B cell (primary cell): ENCODE data around the gene PFKFB1. TPM values are rescaled to one million over a fixed set of nuclear protein-coding genes. Genes with fewer than 3 reads are reported as not detected.

Experiments
- ATAC-seq: fragments of 200-7000 bp; cut with Tn5 transposase; one replicate; pipeline ENCODE4 v1.10.0; 2021; ENCODE audit warnings: low read depth, mild to moderate bottlenecking, moderate number of reproducible peaks, moderate library complexity
- CTCF ChIA-PET: fragments of 350-600 bp; sonication (Branson Sonifier 250); formaldehyde crosslinking; loops from one replicate; lab custom pipeline; 2021; ENCODE audit warnings: antibody characterized with exemption, inconsistent platforms; lab: Charles Lee
- POLR2A ChIA-PET: fragments of 350-600 bp; sonication (Branson Sonifier 250); formaldehyde crosslinking; loops from one replicate; lab custom pipeline; 2021; ENCODE audit warnings: antibody characterized with exemption; lab: Charles Lee
- DNase-seq: peaks from one replicate; pipeline ENCODE4 v3.0.0; 2013
- H2AFZ ChIP-seq: 2 replicates; pipeline ENCODE4 v1.6.1; 2012; ENCODE audit warnings: mild to moderate bottlenecking, low read depth, low read length; ENCODE audit not compliant: insufficient read depth, poor library complexity, severe bottlenecking
- H3K27ac ChIP-seq, 2 donors: 1 replicate in 1 of 2; 2 replicates in 1 of 2; pipeline ENCODE4 v1.5.1; 2012 to 2013; ENCODE audit warnings: low read length in 2 of 2, mild to moderate bottlenecking in 2 of 2, moderate library complexity in 1 of 2
- H3K27me3 ChIP-seq, 4 experiments: fragments of 200-600 bp in 1 of 4; sonication (generic) in 1 of 4; replicated peaks in 1 of 4; 1 replicate in 2 of 4; 2 replicates in 2 of 4; pipeline versions ENCODE4 v1.6.1 to v1.7.0; 2013 to 2016; ENCODE audit warnings: low read length in 3 of 4, mild to moderate bottlenecking in 2 of 4, mixed read lengths in 1 of 4, moderate library complexity in 1 of 4; ENCODE audit not compliant: insufficient read depth in 4 of 4, control insufficient read depth in 3 of 4; ENCODE audit errors: control extremely low read depth in 1 of 4
- H3K36me3 ChIP-seq, 2 experiments: replicated peaks in 1 of 2; 1 replicate in 1 of 2; 2 replicates in 1 of 2; pipeline versions ENCODE4 v1.6.1 to v1.7.1; 2013; ENCODE audit warnings: low read length in 1 of 2; ENCODE audit not compliant: insufficient read depth in 2 of 2, control insufficient read depth in 1 of 2; ENCODE audit errors: control extremely low read depth in 1 of 2, extremely low read depth in 1 of 2
- H3K4me1 ChIP-seq, 2 donors: fragments of 200-600 bp in 1 of 2; sonication (generic) in 1 of 2; 1 replicate in 1 of 2; 2 replicates in 1 of 2; pipeline versions ENCODE4 v1.5.1 to v1.6.1; 2013 to 2017; ENCODE audit warnings: low read length in 2 of 2; ENCODE audit not compliant: control insufficient read depth in 2 of 2, insufficient read depth in 2 of 2
- H3K4me2 ChIP-seq: replicated peaks from 2 replicates; pipeline ENCODE3; 2012; ENCODE audit warnings: mild to moderate bottlenecking, low read depth, low read length; ENCODE audit not compliant: poor library complexity, severe bottlenecking
- H3K4me3 ChIP-seq, 5 experiments: fragments of 200-600 bp in 1 of 5; sonication (generic) in 1 of 5; 1 replicate in 3 of 5; 2 replicates in 2 of 5; pipeline versions ENCODE4 v1.5.1 to v1.7.0; 2011 to 2016; ENCODE audit warnings: low read length in 4 of 5, mild to moderate bottlenecking in 4 of 5, low read depth in 2 of 5, control low read depth in 1 of 5, moderate library complexity in 1 of 5; ENCODE audit not compliant: insufficient read depth in 1 of 5; ENCODE audit errors: control extremely low read depth in 1 of 5, extremely low read depth in 1 of 5
- H3K79me2 ChIP-seq: fragments of 200-600 bp; sonication (generic); one replicate; pipeline ENCODE4 v1.6.0; 2016; ENCODE audit warnings: low read length; ENCODE audit not compliant: control insufficient read depth, insufficient read depth
- H3K9ac ChIP-seq: fragments of 200-600 bp; sonication (generic); 2 replicates; pipeline ENCODE4 v1.6.1; 2017; ENCODE audit warnings: mild to moderate bottlenecking, low read length, moderate library complexity
- H3K9me3 ChIP-seq, 3 donors: one replicate each; pipeline versions ENCODE4 v1.6.1 to v1.7.1; 2013; ENCODE audit warnings: low read length in 2 of 3; ENCODE audit not compliant: control insufficient read depth in 2 of 3, insufficient read depth in 1 of 3; ENCODE audit errors: control extremely low read depth in 1 of 3
- H4K20me1 ChIP-seq: 2 replicates; pipeline ENCODE4 v1.6.0; 2012; ENCODE audit warnings: mild to moderate bottlenecking, low read length; ENCODE audit not compliant: insufficient read depth, control insufficient read depth, poor library complexity, severe bottlenecking
- H3K27ac Mint-ChIP-seq: one replicate; pipeline ENCODE4 v1.8.0; 2021; ENCODE audit warnings: mixed read lengths
- H3K27me3 Mint-ChIP-seq: one replicate; pipeline ENCODE4 v1.8.0; 2021; ENCODE audit warnings: mixed read lengths
- H3K4me1 Mint-ChIP-seq: one replicate; pipeline ENCODE4 v1.8.0; 2021; ENCODE audit warnings: mixed read lengths
- H3K4me3 Mint-ChIP-seq: one replicate; pipeline ENCODE4 v1.8.0; 2021; ENCODE audit warnings: mixed read lengths
- H3K9me3 Mint-ChIP-seq: one replicate; pipeline ENCODE4 v1.8.0; 2022; ENCODE audit warnings: mixed read lengths; ENCODE audit not compliant: insufficient read depth
- CTCF ChIP-seq: fragments of 200-600 bp; IDR thresholded peaks from one replicate; pipeline ENCODE4 v1.8.0; 2022; ENCODE audit warnings: antibody characterized with exemption, mild to moderate bottlenecking
- EZH2 ChIP-seq: IDR thresholded peaks from 2 replicates; pipeline ENCODE4 v1.6.1; 2012; ENCODE audit warnings: borderline replicate concordance, low read depth, mild to moderate bottlenecking, moderate library complexity, low read length; ENCODE audit not compliant: insufficient read depth, poor library complexity, severe bottlenecking
- WGBS: methylation state at CpG from one replicate; pipeline ENCODE4 v1.1.5; 2013; ENCODE audit warnings: missing lambda C conversion rate; ENCODE audit not compliant: insufficient coverage; 5-methylcytosine and 5-hydroxymethylcytosine counted together
- intact Hi-C: fragments of 100-400 bp; cut with micrococcal nuclease; formaldehyde crosslinking; loops from one replicate; pipeline ENCODE4 v1.10.0; 2022
- polyA plus RNA-seq: library from polyadenylated mRNA; depleted of rRNA; stranded (reverse); fragments of >200 nt; gene quantifications from 2 replicates; pipeline ENCODE4 v1.2.3, GENCODE V29; 2012
- small RNA-seq: library from RNA; depleted of rRNA; stranded (forward); fragments of <200 nt; gene quantifications from one replicate; pipeline ENCODE3, GENCODE V24; 2012; ENCODE audit warnings: low replicate concordance, low read depth; ENCODE audit not compliant: insufficient read length
- total RNA-seq, 2 donors: library from RNA; stranded (reverse); fragments of 120-200 nt in 1 of 2; gene quantifications; 1 replicate in 1 of 2; 2 replicates in 1 of 2; pipeline versions ENCODE4 v1.2.3 to v1.2.4, GENCODE V29; 2013 to 2022

PFKFB1 gene
- total and polyA plus RNA-seq, 2 donors (not counting 1 experiment from before 2014, with no cell fraction given) = 0.37 to 0.47 TPM

GRCh38 chrX:54885740-54886139, 108.2 kb downstream of the PFKFB1 start:
- Mint-ChIP-seq H3K9me3 (no peaks in the 10 kb centered on the region), H3K4me3 (no peak overlapping the region), H3K4me1 (no peaks in the 10 kb centered on the region), H3K27ac (no peak overlapping the region), H3K27me3 (peaks cover 14% of the 10 kb centered on the region)
- H3K27ac ChIP-seq = no peak overlapping the region
- CTCF ChIA-PET = no interaction called here
- no peak overlapping the region for H2AFZ ChIP-seq
- POLR2A ChIA-PET = no interaction called here
- no peak overlapping the region for H3K4me3 ChIP-seq
- H3K27me3 ChIP-seq = peaks cover 0 to 3% (median 0%) of the 10 kb centered on the region in 4 experiments
- no peaks in the 10 kb centered on the region for H3K4me1 ChIP-seq
- H3K4me2 ChIP-seq = no peak overlapping the region
- ATAC-seq = no peak
- no peaks in the 10 kb centered on the region for H3K79me2 ChIP-seq
- no peak for TF ChIP-seq EZH2
- TF ChIP-seq CTCF = no peak
- no peaks in the 10 kb centered on the region for H4K20me1 ChIP-seq
- DNase-seq = no peak
- H3K9ac ChIP-seq = no peak overlapping the region
- intact Hi-C loops = no loop called here
- 67% methylated on average over 1 of the region's 3 CpGs for WGBS
- no peaks in the 10 kb centered on the region for H3K9me3 ChIP-seq
- no peaks in the 10 kb centered on the region for H3K36me3 ChIP-seq

Small RNAs within 50 kb of the gene (small RNA-seq; reads per million reads assigned to genes)
- not detected for gene RF00614

Other genes with a start within 250 kb of the PFKFB1 start
- not detected in 2 replicates for gene ITIH6, start 195.9 kb downstream of the PFKFB1 start, total RNA-seq
- gene ITIH6, start 195.9 kb downstream of the PFKFB1 start, polyA plus RNA-seq = not detected in 2 replicates
- gene MAGED2, start 186.4 kb downstream of the PFKFB1 start, total RNA-seq = 77.7 and 87.2 TPM in 2 replicates
- gene MAGED2, start 186.4 kb downstream of the PFKFB1 start, polyA plus RNA-seq = 47.8 and 68.1 TPM in 2 replicates
- 1.5 and 5.8 TPM in 2 replicates for gene TRO, start 73.4 kb downstream of the PFKFB1 start, total RNA-seq
- 1.7 and 2.8 TPM in 2 replicates for gene TRO, start 73.4 kb downstream of the PFKFB1 start, polyA plus RNA-seq
- 13.1 and 19.6 TPM in 2 replicates for gene APEX2, start 6.2 kb upstream of the PFKFB1 start, total RNA-seq
- 11.4 and 18.0 TPM in 2 replicates for gene APEX2, start 6.2 kb upstream of the PFKFB1 start, polyA plus RNA-seq
- gene ALAS2, start 36.8 kb upstream of the PFKFB1 start, total RNA-seq = 0.94 and 1.00 TPM in 2 replicates
- gene ALAS2, start 36.8 kb upstream of the PFKFB1 start, polyA plus RNA-seq = 0.82 TPM in 1 of 2 replicates, not detected in the other
- 0.67 TPM in 1 of 2 replicates, not detected in the other for gene PAGE2B, start 80.8 kb upstream of the PFKFB1 start, total RNA-seq
- not detected in 2 replicates for gene PAGE2B, start 80.8 kb upstream of the PFKFB1 start, polyA plus RNA-seq
- gene PAGE2, start 94.8 kb upstream of the PFKFB1 start, total RNA-seq = 1.7 TPM in 1 of 2 replicates, not detected in the other
- gene PAGE2, start 94.8 kb upstream of the PFKFB1 start, polyA plus RNA-seq = not detected in 2 replicates
- not detected in 2 replicates for gene PAGE5, start 226.2 kb upstream of the PFKFB1 start, total RNA-seq
- not detected in 2 replicates for gene PAGE5, start 226.2 kb upstream of the PFKFB1 start, polyA plus RNA-seq